ENCODE measurements around the gene PON1. TPM values are rescaled to one million over a fixed set of nuclear protein-coding genes. Genes with fewer than 3 reads are reported as not detected.

The PON1 gene
- polyA plus RNA-seq, 1 donor (not counting 4 experiments of a cell fraction or from before 2014, with no cell fraction given): not detected

DNA sequence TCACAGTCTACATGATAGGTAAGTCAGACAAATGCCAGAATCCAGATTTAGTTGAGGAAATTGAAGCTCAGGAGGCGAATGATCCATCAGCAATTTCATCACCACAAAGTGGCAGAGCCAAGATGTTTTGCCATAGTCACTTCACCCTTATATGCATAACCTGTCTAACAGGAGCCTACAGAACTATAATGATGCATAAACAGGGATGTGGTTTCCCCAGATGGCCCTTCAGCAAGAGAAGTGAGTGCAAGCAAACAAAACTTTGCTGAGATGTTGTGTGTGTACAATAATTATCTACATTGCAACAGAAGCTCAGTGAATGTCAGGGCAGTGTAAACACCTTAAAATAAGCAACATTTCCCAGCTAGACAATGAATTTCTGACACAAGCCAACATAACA lies 43.3 kb upstream of the PON1 start:
- H3K9me3 ChIP-seq (ENCODE audit: control insufficient read depth, low read depth, low read length): no peaks in the 10 kb centered on the region
- no peaks in the 10 kb centered on the region for H3K9me1 ChIP-seq (ENCODE audit: control insufficient read depth, extremely low read depth, insufficient read depth, low read length)
- dilution Hi-C loops (cut with MboI; ENCODE audit: extremely low pct_ligation_motif_present, low sequenced_read_pairs): no loop called here
- H3K4me2 ChIP-seq (ENCODE audit: control insufficient read depth, extremely low read depth, insufficient read depth, low read depth, low read length): no peak overlapping the region
- no peak for FAIRE-seq
- no peak overlapping the region for H3K4me3 ChIP-seq (ENCODE audit: control insufficient read depth in 2 of 3, extremely low read depth in 1 of 3, insufficient read depth in 2 of 3, low read depth in 1 of 3, low read length in 3 of 3)
- H4K20me1 ChIP-seq (ENCODE audit: control insufficient read depth, extremely low read depth, insufficient read depth, low read length): no peaks in the 10 kb centered on the region
- H3K27ac ChIP-seq (ENCODE audit: control insufficient read depth, insufficient read depth, low read length): no peak overlapping the region
- no peaks in the 10 kb centered on the region for H3K4me1 ChIP-seq (ENCODE audit: control insufficient read depth, extremely low read depth, insufficient read depth, low read length)
- H3K79me2 ChIP-seq (ENCODE audit: control insufficient read depth, insufficient read depth, low read length): no peaks in the 10 kb centered on the region
- TF ChIP-seq EZH2 (IDR thresholded peaks at IDR 0.05; ENCODE audit: low read length): no peak
- no peaks in the 10 kb centered on the region for H3K27me3 ChIP-seq (ENCODE audit: control insufficient read depth, extremely low read depth, insufficient read depth, low read length)
- no peak for DNase-seq (ENCODE audit: low read depth, low spot score)
- no peak overlapping the region for H3K9ac ChIP-seq (ENCODE audit: control insufficient read depth, extremely low read depth, insufficient read depth, low read length)
- no peaks in the 10 kb centered on the region for H3K36me3 ChIP-seq (ENCODE audit: control insufficient read depth in 2 of 2, extremely low read depth in 1 of 2, insufficient read depth in 2 of 2, low read length in 2 of 2)
- no peak overlapping the region for H2AFZ ChIP-seq (ENCODE audit: control insufficient read depth, low read length)

DNA sequence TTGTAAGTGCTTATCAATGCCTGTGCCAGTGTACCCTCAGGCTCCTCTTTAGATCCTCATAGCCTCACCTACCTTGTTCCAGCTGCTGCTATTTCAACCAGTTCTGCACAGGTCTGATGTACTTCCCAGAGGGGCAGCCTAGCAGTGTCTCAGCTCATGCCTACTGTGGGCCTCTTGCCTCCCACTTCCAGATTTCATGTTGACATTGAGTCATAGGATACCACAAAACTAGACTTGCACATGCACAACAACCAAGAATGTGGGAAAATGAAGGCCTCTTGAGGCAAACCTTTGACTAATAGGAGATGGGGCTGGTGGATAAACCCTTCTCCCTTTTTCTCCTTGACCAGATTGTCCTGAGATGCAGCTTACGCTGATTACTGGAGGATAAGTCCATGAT lies 40.8 kb upstream of the PON1 start:
- H3K9me3 ChIP-seq (ENCODE audit: control insufficient read depth, low read depth, low read length): no peaks in the 10 kb centered on the region
- dilution Hi-C loops (cut with MboI; ENCODE audit: extremely low pct_ligation_motif_present, low sequenced_read_pairs): no loop called here
- no peak overlapping the region for H3K27ac ChIP-seq (ENCODE audit: control insufficient read depth, insufficient read depth, low read length)
- no peak overlapping the region for H2AFZ ChIP-seq (ENCODE audit: control insufficient read depth, low read length)
- no peaks in the 10 kb centered on the region for H3K9me1 ChIP-seq (ENCODE audit: control insufficient read depth, extremely low read depth, insufficient read depth, low read length)
- no peak overlapping the region for H3K4me3 ChIP-seq (ENCODE audit: control insufficient read depth in 2 of 3, extremely low read depth in 1 of 3, insufficient read depth in 2 of 3, low read depth in 1 of 3, low read length in 3 of 3)
- no peaks in the 10 kb centered on the region for H4K20me1 ChIP-seq (ENCODE audit: control insufficient read depth, extremely low read depth, insufficient read depth, low read length)
- no peak for FAIRE-seq
- no peaks in the 10 kb centered on the region for H3K4me1 ChIP-seq (ENCODE audit: control insufficient read depth, extremely low read depth, insufficient read depth, low read length)
- no peaks in the 10 kb centered on the region for H3K27me3 ChIP-seq (ENCODE audit: control insufficient read depth, extremely low read depth, insufficient read depth, low read length)
- TF ChIP-seq, protein P1, sequence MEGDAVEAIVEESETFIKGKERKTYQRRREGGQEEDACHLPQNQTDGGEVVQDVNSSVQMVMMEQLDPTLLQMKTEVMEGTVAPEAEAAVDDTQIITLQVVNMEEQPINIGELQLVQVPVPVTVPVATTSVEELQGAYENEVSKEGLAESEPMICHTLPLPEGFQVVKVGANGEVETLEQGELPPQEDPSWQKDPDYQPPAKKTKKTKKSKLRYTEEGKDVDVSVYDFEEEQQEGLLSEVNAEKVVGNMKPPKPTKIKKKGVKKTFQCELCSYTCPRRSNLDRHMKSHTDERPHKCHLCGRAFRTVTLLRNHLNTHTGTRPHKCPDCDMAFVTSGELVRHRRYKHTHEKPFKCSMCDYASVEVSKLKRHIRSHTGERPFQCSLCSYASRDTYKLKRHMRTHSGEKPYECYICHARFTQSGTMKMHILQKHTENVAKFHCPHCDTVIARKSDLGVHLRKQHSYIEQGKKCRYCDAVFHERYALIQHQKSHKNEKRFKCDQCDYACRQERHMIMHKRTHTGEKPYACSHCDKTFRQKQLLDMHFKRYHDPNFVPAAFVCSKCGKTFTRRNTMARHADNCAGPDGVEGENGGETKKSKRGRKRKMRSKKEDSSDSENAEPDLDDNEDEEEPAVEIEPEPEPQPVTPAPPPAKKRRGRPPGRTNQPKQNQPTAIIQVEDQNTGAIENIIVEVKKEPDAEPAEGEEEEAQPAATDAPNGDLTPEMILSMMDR (optimal IDR thresholded peaks at IDR 0.05 in 1 of 3, IDR thresholded peaks at IDR 0.05 in 1 of 3, conservative IDR thresholded peaks at IDR 0.05 in 1 of 3; ENCODE audit: extremely low read depth in 1 of 3, insufficient read depth in 2 of 3, low read length in 3 of 3): no peak
- TF ChIP-seq EZH2 (IDR thresholded peaks at IDR 0.05; ENCODE audit: low read length): no peak
- no peak overlapping the region for H3K9ac ChIP-seq (ENCODE audit: control insufficient read depth, extremely low read depth, insufficient read depth, low read length)
- no peak for DNase-seq (ENCODE audit: low read depth, low spot score)
- no peaks in the 10 kb centered on the region for H3K36me3 ChIP-seq (ENCODE audit: control insufficient read depth in 2 of 2, extremely low read depth in 1 of 2, insufficient read depth in 2 of 2, low read length in 2 of 2)
- no peaks in the 10 kb centered on the region for H3K79me2 ChIP-seq (ENCODE audit: control insufficient read depth, insufficient read depth, low read length)
- H3K4me2 ChIP-seq (ENCODE audit: control insufficient read depth, extremely low read depth, insufficient read depth, low read depth, low read length): no peak overlapping the region

DNA sequence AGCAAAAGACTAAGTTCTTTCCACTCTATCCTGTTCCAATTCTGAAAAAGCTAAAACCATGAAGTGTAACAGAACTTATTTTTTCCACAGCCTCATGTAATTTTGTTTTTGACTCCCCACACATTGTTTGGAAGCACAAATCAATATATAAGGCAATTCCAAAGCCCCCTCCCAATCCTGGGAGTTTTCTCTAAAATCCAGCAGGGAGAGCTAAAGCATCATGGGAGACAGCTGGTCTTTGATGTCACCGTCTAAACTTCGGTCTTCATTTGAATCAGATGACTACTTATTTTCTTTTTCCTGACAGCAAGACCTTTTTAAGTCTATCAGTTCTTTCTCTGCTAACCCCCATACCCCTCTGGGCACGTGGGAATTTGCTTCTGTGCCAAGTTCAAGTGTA lies 33.3 kb upstream of the PON1 start:
- H3K36me3 ChIP-seq (ENCODE audit: control insufficient read depth in 2 of 2, extremely low read depth in 1 of 2, insufficient read depth in 2 of 2, low read length in 2 of 2): no peaks in the 10 kb centered on the region
- no peaks in the 10 kb centered on the region for H3K27me3 ChIP-seq (ENCODE audit: control insufficient read depth, extremely low read depth, insufficient read depth, low read length)
- H3K9me1 ChIP-seq (ENCODE audit: control insufficient read depth, extremely low read depth, insufficient read depth, low read length): no peaks in the 10 kb centered on the region
- FAIRE-seq (no peak), DNase-seq (ENCODE audit: low read depth, low spot score) (no peak)
- no peaks in the 10 kb centered on the region for H4K20me1 ChIP-seq (ENCODE audit: control insufficient read depth, extremely low read depth, insufficient read depth, low read length)
- no peak overlapping the region for H2AFZ ChIP-seq (ENCODE audit: control insufficient read depth, low read length)
- H3K9me3 ChIP-seq (ENCODE audit: control insufficient read depth, low read depth, low read length): no peaks in the 10 kb centered on the region
- dilution Hi-C loops (cut with MboI; ENCODE audit: extremely low pct_ligation_motif_present, low sequenced_read_pairs): no loop called here
- no peak overlapping the region for H3K4me2 ChIP-seq (ENCODE audit: control insufficient read depth, extremely low read depth, insufficient read depth, low read depth, low read length)
- no peak overlapping the region for H3K9ac ChIP-seq (ENCODE audit: control insufficient read depth, extremely low read depth, insufficient read depth, low read length)
- H3K27ac ChIP-seq (ENCODE audit: control insufficient read depth, insufficient read depth, low read length): no peak overlapping the region
- H3K4me3 ChIP-seq (ENCODE audit: control insufficient read depth in 2 of 3, extremely low read depth in 1 of 3, insufficient read depth in 2 of 3, low read depth in 1 of 3, low read length in 3 of 3): no peak overlapping the region
- no peaks in the 10 kb centered on the region for H3K4me1 ChIP-seq (ENCODE audit: control insufficient read depth, extremely low read depth, insufficient read depth, low read length)
- TF ChIP-seq EZH2 (IDR thresholded peaks at IDR 0.05; ENCODE audit: low read length): no peak
- TF ChIP-seq, protein P1 (optimal IDR thresholded peaks at IDR 0.05 in 1 of 3, IDR thresholded peaks at IDR 0.05 in 1 of 3, conservative IDR thresholded peaks at IDR 0.05 in 1 of 3; ENCODE audit: extremely low read depth in 1 of 3, insufficient read depth in 2 of 3, low read length in 3 of 3): no peak
- H3K79me2 ChIP-seq (ENCODE audit: control insufficient read depth, insufficient read depth, low read length): no peaks in the 10 kb centered on the region

Measured in keratinocyte (primary cell).